GM13977 (cell line): ENCODE data around the gene ADH1C.

Experiments used
- DNase-seq: peaks from one replicate; pipeline ENCODE4 v3.0.0; 2012; ENCODE audit warnings: low spot score
- CTCF ChIP-seq: IDR thresholded peaks from 2 replicates; pipeline ENCODE4 v1.5.1; 2012; ENCODE audit warnings: mild to moderate bottlenecking, control low read depth; ENCODE audit not compliant: insufficient read depth; ENCODE audit errors: extremely low read depth, missing control alignments
- in situ Hi-C: fragments of 300-500 bp; cut with MboI; formaldehyde crosslinking; loops from one replicate; pipeline ENCODE4 v1.12.0; 2022; ENCODE audit warnings: low sequenced_read_pairs, low pct_unique_long_range_greater_than_20kb, mixed read lengths, inconsistent platforms; ENCODE audit not compliant: unreplicated experiment

The ADH1C gene

DNA sequence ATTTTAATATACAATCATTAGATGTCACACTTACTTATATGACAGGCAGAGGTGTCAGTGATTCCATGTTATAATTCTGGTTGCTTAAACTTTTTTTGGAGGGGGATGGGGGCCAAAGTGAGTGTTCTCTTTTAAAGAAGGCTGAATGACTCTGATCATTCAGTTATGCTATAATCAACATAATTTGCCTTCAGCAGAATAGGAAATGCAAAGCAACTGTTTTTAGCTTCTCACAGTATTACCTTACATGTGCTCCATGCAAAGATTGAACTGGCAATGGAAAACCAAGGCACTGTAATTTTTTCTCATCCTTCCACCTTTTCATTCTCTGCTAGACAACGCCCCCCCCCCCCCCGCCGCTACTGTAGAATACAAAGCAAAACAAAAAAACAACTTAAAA is 13.4 kb downstream of the ADH1C start:
- TF ChIP-seq CTCF, result no peak
- in situ Hi-C loops, result no loop called here
- DNase-seq, result no peak

GRCh38 chr4:99336553-99336952 is 16.0 kb downstream of the ADH1C start:
- in situ Hi-C loops, result no loop called here
- no peak for DNase-seq
- no peak for TF ChIP-seq CTCF

DNA sequence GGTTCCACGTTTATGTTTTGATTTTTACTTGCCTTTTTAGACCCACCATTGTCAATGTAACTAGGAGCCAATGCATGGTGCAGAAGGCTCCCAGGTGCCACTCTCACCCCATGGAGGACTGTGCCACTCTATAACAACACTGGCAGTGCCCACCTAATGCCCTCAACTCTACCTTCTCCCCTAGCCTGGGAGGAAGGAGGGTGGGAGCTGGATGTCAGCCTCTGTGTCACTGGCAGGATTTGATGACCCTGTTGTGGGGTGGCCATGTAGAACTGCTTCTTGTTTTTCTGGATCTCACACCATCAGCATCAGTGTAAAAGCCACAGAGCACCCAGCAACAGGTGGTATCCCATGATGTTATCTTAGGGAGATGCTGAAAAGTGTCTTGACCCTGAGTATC is 17.7 kb downstream of the ADH1C start:
- TF ChIP-seq CTCF, result no peak
- in situ Hi-C loops, result no loop called here
- DNase-seq, result no peak

- in situ Hi-C loops, result no loop called here
- no peak for TF ChIP-seq CTCF
These were observed 21.9 kb downstream of the ADH1C start for GRCh38 chr4:99330648-99331047.

DNA sequence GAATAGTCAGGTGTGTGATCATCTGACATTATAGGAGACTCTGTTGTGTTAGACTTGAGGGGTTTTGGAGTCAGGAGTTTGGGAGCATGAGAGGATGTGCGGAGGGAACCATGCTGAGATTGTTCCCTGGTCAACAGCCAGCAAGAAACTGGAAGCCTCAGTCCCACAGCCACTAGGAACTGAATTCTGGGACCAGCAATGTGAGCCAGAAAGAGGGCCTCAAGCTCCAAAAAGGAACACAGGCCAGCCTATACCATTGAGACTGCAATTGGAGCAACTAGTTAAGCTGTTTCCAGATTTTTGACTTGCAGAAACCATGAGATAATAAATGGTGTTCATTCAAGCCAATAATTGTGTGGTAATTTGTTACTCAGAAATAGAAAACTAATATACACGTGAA is 22.7 kb downstream of the ADH1C start:
- DNase-seq, result no peak
- no peak for TF ChIP-seq CTCF
- in situ Hi-C loops, result no loop called here

More at GRCh38 chr4:99330648-99331047, 21.9 kb downstream of the ADH1C start:
- DNase-seq, result no peak

DNA sequence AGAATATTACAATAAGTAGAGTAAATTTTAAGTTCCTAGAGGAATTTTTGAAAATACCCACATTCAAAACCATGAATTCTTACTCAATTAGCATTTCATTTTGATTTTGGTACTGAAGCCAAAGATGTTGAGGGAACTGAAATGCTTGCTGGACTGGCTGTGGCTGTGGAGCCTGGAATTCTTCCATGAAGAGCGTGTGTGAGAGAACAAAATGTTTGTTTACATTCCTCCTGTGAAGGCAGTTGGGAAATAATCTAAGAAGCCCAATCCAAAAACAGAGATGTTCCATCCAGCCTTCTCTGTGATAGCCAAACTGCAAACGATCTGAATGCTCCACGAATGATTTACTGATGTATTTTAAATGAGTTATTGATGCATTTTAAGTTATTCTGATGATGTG is 27.6 kb downstream of the ADH1C start:
- in situ Hi-C loops, result no loop called here
- TF ChIP-seq CTCF, result no peak
- DNase-seq, result no peak

GRCh38 chr4:99324361-99324760 is 28.2 kb downstream of the ADH1C start:
- no peak for TF ChIP-seq CTCF
- in situ Hi-C loops, result no loop called here
- no peak for DNase-seq
